ENCODE data around the gene CHIC2. TPM values are rescaled to one million over a fixed set of nuclear protein-coding genes. Genes with fewer than 3 reads are reported as not detected.

Gene CHIC2
- total RNA-seq, 1 experiment from 2014 or later, result 11.0 TPM

DNA sequence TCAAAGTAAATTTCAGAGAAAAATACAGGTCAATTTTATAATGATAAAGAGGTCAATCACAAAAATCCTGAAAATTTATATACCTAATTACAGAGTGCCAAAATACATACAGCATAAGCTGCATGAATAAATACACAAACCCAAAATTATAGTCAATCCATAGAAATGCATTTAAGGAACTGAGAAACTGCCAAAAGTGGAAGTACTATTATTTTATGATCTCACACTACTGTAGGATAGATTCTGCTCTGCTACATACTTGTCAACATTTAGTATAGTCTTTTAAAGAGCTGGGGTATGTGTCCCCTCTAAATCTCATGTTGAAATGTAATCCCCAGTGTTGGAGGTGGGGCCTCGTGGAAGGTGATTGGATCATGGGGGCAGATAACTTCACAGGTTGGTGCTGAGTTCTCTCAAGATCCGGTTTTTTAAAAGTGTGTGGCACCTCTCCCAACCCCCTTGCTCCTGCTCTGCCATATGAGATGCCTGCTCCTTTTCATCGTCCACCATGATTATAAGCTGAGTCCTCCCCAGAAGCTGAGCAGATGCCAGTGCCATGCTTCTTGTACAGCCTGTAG is 31.8 kb downstream of the CHIC2 start (continued):
- TF ChIP-seq, protein P1, sequence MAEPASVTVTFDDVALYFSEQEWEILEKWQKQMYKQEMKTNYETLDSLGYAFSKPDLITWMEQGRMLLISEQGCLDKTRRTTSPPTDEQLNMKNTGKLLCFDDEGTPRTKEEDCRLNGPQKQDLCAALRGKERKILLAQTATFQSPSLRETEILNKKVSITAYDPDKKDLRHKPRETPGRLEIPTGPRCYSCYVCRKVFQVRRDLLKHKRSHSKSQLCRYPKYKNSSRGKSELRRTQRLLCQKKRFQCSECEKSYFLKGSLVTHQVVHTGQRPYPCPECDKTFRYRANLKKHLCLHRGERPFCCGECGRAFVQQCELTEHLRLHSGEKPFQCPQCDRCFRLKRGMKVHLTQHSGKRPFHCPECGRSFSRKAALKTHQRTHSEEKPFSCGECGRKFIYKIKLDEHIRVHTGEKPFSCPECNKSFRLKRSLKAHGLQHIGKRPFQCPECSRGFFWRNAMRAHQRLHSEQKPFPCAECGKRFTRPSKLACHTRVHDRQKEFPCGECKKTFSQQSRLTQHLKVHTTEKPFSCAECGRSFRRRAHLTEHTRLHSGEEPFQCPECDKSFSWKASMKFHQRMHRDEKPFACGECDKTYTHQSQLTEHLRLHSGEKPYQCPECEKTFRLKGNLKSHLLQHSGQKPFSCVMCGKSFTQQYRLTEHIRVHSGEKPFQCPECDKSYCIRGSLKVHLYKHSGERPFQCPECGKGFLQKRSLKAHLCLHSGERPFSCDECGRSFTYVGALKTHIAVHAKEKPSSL (CRISPR knock-in tag; conservative IDR thresholded peaks at IDR 0.05), result no peak
- TF ChIP-seq ESRRA (CRISPR knock-in tag; IDR thresholded peaks at IDR 0.05; ENCODE audit: borderline replicate concordance), result no peak
- no peak for TF ChIP-seq MYBL2 (CRISPR knock-in tag; IDR thresholded peaks at IDR 0.05)
- TF ChIP-seq, protein P2, sequence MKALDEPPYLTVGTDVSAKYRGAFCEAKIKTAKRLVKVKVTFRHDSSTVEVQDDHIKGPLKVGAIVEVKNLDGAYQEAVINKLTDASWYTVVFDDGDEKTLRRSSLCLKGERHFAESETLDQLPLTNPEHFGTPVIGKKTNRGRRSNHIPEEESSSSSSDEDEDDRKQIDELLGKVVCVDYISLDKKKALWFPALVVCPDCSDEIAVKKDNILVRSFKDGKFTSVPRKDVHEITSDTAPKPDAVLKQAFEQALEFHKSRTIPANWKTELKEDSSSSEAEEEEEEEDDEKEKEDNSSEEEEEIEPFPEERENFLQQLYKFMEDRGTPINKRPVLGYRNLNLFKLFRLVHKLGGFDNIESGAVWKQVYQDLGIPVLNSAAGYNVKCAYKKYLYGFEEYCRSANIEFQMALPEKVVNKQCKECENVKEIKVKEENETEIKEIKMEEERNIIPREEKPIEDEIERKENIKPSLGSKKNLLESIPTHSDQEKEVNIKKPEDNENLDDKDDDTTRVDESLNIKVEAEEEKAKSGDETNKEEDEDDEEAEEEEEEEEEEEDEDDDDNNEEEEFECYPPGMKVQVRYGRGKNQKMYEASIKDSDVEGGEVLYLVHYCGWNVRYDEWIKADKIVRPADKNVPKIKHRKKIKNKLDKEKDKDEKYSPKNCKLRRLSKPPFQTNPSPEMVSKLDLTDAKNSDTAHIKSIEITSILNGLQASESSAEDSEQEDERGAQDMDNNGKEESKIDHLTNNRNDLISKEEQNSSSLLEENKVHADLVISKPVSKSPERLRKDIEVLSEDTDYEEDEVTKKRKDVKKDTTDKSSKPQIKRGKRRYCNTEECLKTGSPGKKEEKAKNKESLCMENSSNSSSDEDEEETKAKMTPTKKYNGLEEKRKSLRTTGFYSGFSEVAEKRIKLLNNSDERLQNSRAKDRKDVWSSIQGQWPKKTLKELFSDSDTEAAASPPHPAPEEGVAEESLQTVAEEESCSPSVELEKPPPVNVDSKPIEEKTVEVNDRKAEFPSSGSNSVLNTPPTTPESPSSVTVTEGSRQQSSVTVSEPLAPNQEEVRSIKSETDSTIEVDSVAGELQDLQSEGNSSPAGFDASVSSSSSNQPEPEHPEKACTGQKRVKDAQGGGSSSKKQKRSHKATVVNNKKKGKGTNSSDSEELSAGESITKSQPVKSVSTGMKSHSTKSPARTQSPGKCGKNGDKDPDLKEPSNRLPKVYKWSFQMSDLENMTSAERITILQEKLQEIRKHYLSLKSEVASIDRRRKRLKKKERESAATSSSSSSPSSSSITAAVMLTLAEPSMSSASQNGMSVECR (CRISPR knock-in tag; IDR thresholded peaks at IDR 0.05; ENCODE audit: borderline replicate concordance), result no peak
- no peak for TF ChIP-seq IRF2 (CRISPR knock-in tag; IDR thresholded peaks at IDR 0.05; ENCODE audit: borderline replicate concordance, low read depth)
- TF ChIP-seq GABPB1 (CRISPR knock-in tag; IDR thresholded peaks at IDR 0.05), result no peak
- no peak for TF ChIP-seq FOXJ3 (CRISPR knock-in tag; IDR thresholded peaks at IDR 0.05; ENCODE audit: borderline replicate concordance)

DNA sequence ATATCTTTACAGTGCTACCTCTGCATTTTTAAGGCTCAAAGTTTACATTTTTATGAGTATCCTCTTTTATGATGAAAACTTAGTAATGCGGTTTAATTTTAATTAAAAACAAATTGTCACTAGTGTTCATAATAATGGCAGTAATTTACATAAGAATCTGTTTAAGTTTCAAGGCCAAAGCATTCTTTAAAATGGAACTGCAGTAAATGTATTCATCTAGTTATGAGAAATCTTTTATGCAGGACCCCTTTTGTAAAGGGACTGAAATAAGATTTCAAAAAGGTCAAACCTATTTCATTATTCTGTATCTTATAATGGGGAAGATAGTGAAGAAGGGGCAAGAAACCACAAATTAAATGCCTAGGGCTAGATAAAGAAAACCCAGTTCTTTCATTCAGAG is 37.1 kb downstream of the CHIC2 start:
- H3K4me3 Mint-ChIP-seq, result peak overlapping the region; percentile 27; the same call in 1 of the 2 replicates
- TF ChIP-seq FOXJ3 (CRISPR knock-in tag; IDR thresholded peaks at IDR 0.05; ENCODE audit: borderline replicate concordance), result no peak
- TF ChIP-seq NFYB (CRISPR knock-in tag; conservative IDR thresholded peaks at IDR 0.05; ENCODE audit: low read depth), result no peak
- no peak for TF ChIP-seq TP53 (CRISPR knock-in tag; IDR thresholded peaks at IDR 0.05)
- no peak for TF ChIP-seq SMAD4 (CRISPR knock-in tag; IDR thresholded peaks at IDR 0.05)
- TF ChIP-seq, protein P3, sequence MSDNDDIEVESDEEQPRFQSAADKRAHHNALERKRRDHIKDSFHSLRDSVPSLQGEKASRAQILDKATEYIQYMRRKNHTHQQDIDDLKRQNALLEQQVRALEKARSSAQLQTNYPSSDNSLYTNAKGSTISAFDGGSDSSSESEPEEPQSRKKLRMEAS (CRISPR knock-in tag; IDR thresholded peaks at IDR 0.05), result no peak
- TF ChIP-seq SP1 (CRISPR knock-in tag; conservative IDR thresholded peaks at IDR 0.05), result no peak
- TF ChIP-seq, protein P4, sequence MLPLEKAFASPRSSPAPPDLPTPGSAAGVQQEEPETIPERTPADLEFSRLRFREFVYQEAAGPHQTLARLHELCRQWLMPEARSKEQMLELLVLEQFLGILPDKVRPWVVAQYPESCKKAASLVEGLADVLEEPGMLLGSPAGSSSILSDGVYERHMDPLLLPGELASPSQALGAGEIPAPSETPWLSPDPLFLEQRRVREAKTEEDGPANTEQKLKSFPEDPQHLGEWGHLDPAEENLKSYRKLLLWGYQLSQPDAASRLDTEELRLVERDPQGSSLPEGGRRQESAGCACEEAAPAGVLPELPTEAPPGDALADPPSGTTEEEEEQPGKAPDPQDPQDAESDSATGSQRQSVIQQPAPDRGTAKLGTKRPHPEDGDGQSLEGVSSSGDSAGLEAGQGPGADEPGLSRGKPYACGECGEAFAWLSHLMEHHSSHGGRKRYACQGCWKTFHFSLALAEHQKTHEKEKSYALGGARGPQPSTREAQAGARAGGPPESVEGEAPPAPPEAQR (CRISPR knock-in tag; IDR thresholded peaks at IDR 0.05), result no peak
- TF ChIP-seq NFE2L1 (CRISPR knock-in tag; IDR thresholded peaks at IDR 0.05), result no peak
- TF ChIP-seq TEAD1 (CRISPR knock-in tag; IDR thresholded peaks at IDR 0.05), result no peak
- TF ChIP-seq, protein P5, sequence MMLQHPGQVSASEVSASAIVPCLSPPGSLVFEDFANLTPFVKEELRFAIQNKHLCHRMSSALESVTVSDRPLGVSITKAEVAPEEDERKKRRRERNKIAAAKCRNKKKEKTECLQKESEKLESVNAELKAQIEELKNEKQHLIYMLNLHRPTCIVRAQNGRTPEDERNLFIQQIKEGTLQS (CRISPR knock-in tag; conservative IDR thresholded peaks at IDR 0.05), result no peak
- H3K4me1 Mint-ChIP-seq, result peaks cover 50% of the 10 kb centered on the region
- H3K27ac Mint-ChIP-seq, result peak overlapping the region; percentile 94
- H3K9me3 Mint-ChIP-seq, result peaks cover 3% of the 10 kb centered on the region; the same call in 1 of the 2 replicates
- ChIA-PET CTCF (no interaction called here), POLR2A (no interaction called here)
- H3K27me3 Mint-ChIP-seq (ENCODE audit: low read depth), result no peaks in the 10 kb centered on the region
- ATAC-seq (no peak), DNase-seq (ENCODE audit: low spot score) (no peak)
- H3K36me3 Mint-ChIP-seq, result peaks cover 5% of the 10 kb centered on the region

Measured in WTC11 (cell line).